Stimulated activated naive CD8-positive, alpha-beta T cell treated with anti-CD3 and anti-CD28 coated beads, Interleukin-15, amount 100 ng/mL, for 72 hours (primary cell): Measurements from ENCODE around the gene DPYSL4.

Experiments used
- ATAC-seq: fragments of 150-1000 bp; cut with Tn5 transposase; 2 replicates; pipeline ENCODE4 v1.10.0; 2021; ENCODE audit warnings: mild to moderate bottlenecking, moderate library complexity
- DNase-seq, 2 donors: peaks; one replicate each; pipeline ENCODE4 v3.0.0; 2021 to 2022
- H3K27ac Mint-ChIP-seq, 2 donors: one replicate each; pipeline ENCODE4 v1.8.0; 2022; ENCODE audit warnings: mild to moderate bottlenecking in 2 of 2, mixed read lengths in 2 of 2, moderate library complexity in 2 of 2
- H3K27me3 Mint-ChIP-seq: one replicate; pipeline ENCODE4 v1.8.0; 2022; ENCODE audit warnings: mixed read lengths
- H3K4me1 Mint-ChIP-seq: one replicate; pipeline ENCODE4 v1.8.0; 2022; ENCODE audit warnings: mild to moderate bottlenecking, mixed read lengths
- H3K4me3 Mint-ChIP-seq, 2 donors: one replicate each; pipeline ENCODE4 v1.8.0; 2022; ENCODE audit warnings: mild to moderate bottlenecking in 2 of 2, mixed read lengths in 2 of 2, moderate library complexity in 1 of 2
- H3K9me3 Mint-ChIP-seq, 2 donors: one replicate each; pipeline ENCODE4 v1.8.0; 2022; ENCODE audit warnings: mixed read lengths in 2 of 2

Gene DPYSL4

GRCh38 chr10:132201111-132201969 lies 14.6 kb downstream of the DPYSL4 start:
- Mint-ChIP-seq H3K4me3 (no peak overlapping the region), H3K27ac (no peak overlapping the region), H3K4me1 (peaks cover under 1% of the 10 kb centered on the region), H3K27me3 (no peaks in the 10 kb centered on the region), H3K9me3 (no peaks in the 10 kb centered on the region)
- ATAC-seq (no peak), DNase-seq (no peak)

- H3K27ac Mint-ChIP-seq, result no peak overlapping the region
- DNase-seq (no peak), ATAC-seq (no peak)
- H3K27me3 Mint-ChIP-seq, result no peaks in the 10 kb centered on the region
- H3K4me3 Mint-ChIP-seq, result no peak overlapping the region
- peaks cover 6% of the 10 kb centered on the region for H3K4me1 Mint-ChIP-seq
- no peaks in the 10 kb centered on the region for H3K9me3 Mint-ChIP-seq
These were observed 15.6 kb downstream of the DPYSL4 start for GRCh38 chr10:132202070-132202970.

- Mint-ChIP-seq H3K9me3 (no peaks in the 10 kb centered on the region), H3K27me3 (no peaks in the 10 kb centered on the region), H3K4me3 (no peak overlapping the region), H3K4me1 (peaks cover 6% of the 10 kb centered on the region), H3K27ac (no peak overlapping the region)
- DNase-seq, result no peak
- peak; percentile 5 for ATAC-seq
These were observed 16.7 kb downstream of the DPYSL4 start for GRCh38 chr10:132203256-132204077.

- no peak for DNase-seq
- Mint-ChIP-seq H3K27me3 (no peaks in the 10 kb centered on the region), H3K4me1 (peaks cover 6% of the 10 kb centered on the region), H3K4me3 (no peak overlapping the region), H3K9me3 (no peaks in the 10 kb centered on the region), H3K27ac (no peak overlapping the region)
- ATAC-seq, result no peak
These were observed 17.5 kb downstream of the DPYSL4 start for GRCh38 chr10:132204078-132204780.

GRCh38 chr10:132204781-132205473 lies 18.2 kb downstream of the DPYSL4 start:
- no peak for DNase-seq
- ATAC-seq, result no peak
- Mint-ChIP-seq H3K4me3 (no peak overlapping the region), H3K27me3 (no peaks in the 10 kb centered on the region), H3K27ac (no peak overlapping the region), H3K9me3 (no peaks in the 10 kb centered on the region), H3K4me1 (peaks cover 6% of the 10 kb centered on the region)

GRCh38 chr10:132205650-132206376 lies 19.1 kb downstream of the DPYSL4 start:
- Mint-ChIP-seq H3K27ac (no peak overlapping the region), H3K27me3 (no peaks in the 10 kb centered on the region), H3K4me3 (no peak overlapping the region), H3K9me3 (no peaks in the 10 kb centered on the region), H3K4me1 (peaks cover 6% of the 10 kb centered on the region)
- DNase-seq (no peak), ATAC-seq (no peak)

- no peak for ATAC-seq
- Mint-ChIP-seq H3K4me1 (peaks cover 6% of the 10 kb centered on the region), H3K27me3 (no peaks in the 10 kb centered on the region), H3K9me3 (no peaks in the 10 kb centered on the region), H3K4me3 (no peak overlapping the region), H3K27ac (no peak overlapping the region)
- no peak for DNase-seq
These were observed 19.6 kb downstream of the DPYSL4 start for GRCh38 chr10:132206377-132206745.

- Mint-ChIP-seq H3K27me3 (no peaks in the 10 kb centered on the region), H3K4me1 (peaks cover 6% of the 10 kb centered on the region), H3K4me3 (no peak overlapping the region), H3K9me3 (no peaks in the 10 kb centered on the region), H3K27ac (no peak overlapping the region)
- DNase-seq, result no peak
- no peak for ATAC-seq
These were observed 20.2 kb downstream of the DPYSL4 start for GRCh38 chr10:132206806-132207535.

- no peak for ATAC-seq
These were observed 21.1 kb downstream of the DPYSL4 start for GRCh38 chr10:132207536-132208461.

GRCh38 chr10:132208462-132209050 lies 21.8 kb downstream of the DPYSL4 start:
- H3K27me3 Mint-ChIP-seq, result no peaks in the 10 kb centered on the region
- peaks cover 6% of the 10 kb centered on the region for H3K4me1 Mint-ChIP-seq
- ATAC-seq (no peak), DNase-seq (no peak)
- peaks cover 2 to 13% of the 10 kb centered on the region in 2 donors for H3K9me3 Mint-ChIP-seq
- no peak overlapping the region for H3K27ac Mint-ChIP-seq
- H3K4me3 Mint-ChIP-seq, result no peak overlapping the region

More at GRCh38 chr10:132207536-132208461, 21.1 kb downstream of the DPYSL4 start:
- Mint-ChIP-seq H3K9me3 (peaks cover 0 to 7% of the 10 kb centered on the region in 2 donors), H3K27ac (no peak overlapping the region), H3K4me3 (no peak overlapping the region), H3K27me3 (no peaks in the 10 kb centered on the region), H3K4me1 (peaks cover 6% of the 10 kb centered on the region)
- DNase-seq, result no peak

- DNase-seq (no peak), ATAC-seq (no peak)
- H3K4me1 Mint-ChIP-seq, result peaks cover 6% of the 10 kb centered on the region
- H3K4me3 Mint-ChIP-seq, result no peak overlapping the region
- H3K9me3 Mint-ChIP-seq, result peaks cover 6 to 18% of the 10 kb centered on the region in 2 donors
- no peak overlapping the region for H3K27ac Mint-ChIP-seq
- H3K27me3 Mint-ChIP-seq, result no peaks in the 10 kb centered on the region
These were observed 22.4 kb downstream of the DPYSL4 start for GRCh38 chr10:132209130-132209529.

GRCh38 chr10:132209978-132210530 lies 23.3 kb downstream of the DPYSL4 start:
- Mint-ChIP-seq H3K9me3 (peaks cover 14 to 27% of the 10 kb centered on the region in 2 donors), H3K4me3 (no peak overlapping the region), H3K27me3 (no peaks in the 10 kb centered on the region), H3K4me1 (peaks cover 6% of the 10 kb centered on the region), H3K27ac (no peak overlapping the region)
- ATAC-seq (no peak), DNase-seq (no peak)
